Measurements from ENCODE around the gene KIF13A.

DNA sequence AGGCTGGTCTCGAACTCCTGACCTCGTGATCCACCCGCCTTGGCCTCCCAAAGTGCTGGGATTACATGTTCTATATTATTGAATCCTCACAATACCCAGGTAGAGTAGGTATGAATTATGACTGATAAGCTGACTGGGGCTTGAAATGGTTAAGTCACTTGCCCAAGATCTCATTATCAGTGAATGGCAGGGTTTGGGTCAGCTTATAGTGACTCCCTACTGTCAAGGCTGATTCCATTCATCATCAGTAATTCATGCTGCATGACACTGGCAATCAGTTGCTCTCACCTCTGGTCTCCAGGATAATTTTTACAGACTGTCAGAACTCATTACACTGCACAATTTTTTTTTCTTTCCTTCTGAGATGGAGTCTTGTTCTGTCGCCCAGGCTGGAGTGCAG is 127.6 kb downstream of the KIF13A start:
- TF ChIP-seq, protein P1, sequence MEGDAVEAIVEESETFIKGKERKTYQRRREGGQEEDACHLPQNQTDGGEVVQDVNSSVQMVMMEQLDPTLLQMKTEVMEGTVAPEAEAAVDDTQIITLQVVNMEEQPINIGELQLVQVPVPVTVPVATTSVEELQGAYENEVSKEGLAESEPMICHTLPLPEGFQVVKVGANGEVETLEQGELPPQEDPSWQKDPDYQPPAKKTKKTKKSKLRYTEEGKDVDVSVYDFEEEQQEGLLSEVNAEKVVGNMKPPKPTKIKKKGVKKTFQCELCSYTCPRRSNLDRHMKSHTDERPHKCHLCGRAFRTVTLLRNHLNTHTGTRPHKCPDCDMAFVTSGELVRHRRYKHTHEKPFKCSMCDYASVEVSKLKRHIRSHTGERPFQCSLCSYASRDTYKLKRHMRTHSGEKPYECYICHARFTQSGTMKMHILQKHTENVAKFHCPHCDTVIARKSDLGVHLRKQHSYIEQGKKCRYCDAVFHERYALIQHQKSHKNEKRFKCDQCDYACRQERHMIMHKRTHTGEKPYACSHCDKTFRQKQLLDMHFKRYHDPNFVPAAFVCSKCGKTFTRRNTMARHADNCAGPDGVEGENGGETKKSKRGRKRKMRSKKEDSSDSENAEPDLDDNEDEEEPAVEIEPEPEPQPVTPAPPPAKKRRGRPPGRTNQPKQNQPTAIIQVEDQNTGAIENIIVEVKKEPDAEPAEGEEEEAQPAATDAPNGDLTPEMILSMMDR (conservative IDR thresholded peaks at IDR 0.05): no peak
- TF ChIP-seq EZH2 (IDR thresholded peaks at IDR 0.05; ENCODE audit: low read depth): no peak
